ENCODE data around the gene BMPR1B. TPM values are rescaled to one million over a fixed set of nuclear protein-coding genes. Genes with fewer than 3 reads are reported as not detected.

The BMPR1B gene
- total RNA-seq, 1 experiment from 2014 or later: 0.35 TPM

GRCh38 chr4:94848326-94848725 is 90.6 kb downstream of the BMPR1B start:
- Histone ChIP-seq H2BK5ac (ENCODE audit: insufficient read length, low read length) (no peak overlapping the region), H2BK20ac (ENCODE audit: low read depth, low read length, poor library complexity, severe bottlenecking) (no peak overlapping the region), H3K14ac (ENCODE audit: insufficient read depth, low read length) (no peak overlapping the region), H3K79me1 (ENCODE audit: insufficient read depth, low read depth, low read length, poor library complexity, severe bottlenecking) (no peaks in the 10 kb centered on the region), H2BK12ac (ENCODE audit: insufficient read length, low read depth, low read length) (no peak overlapping the region), H2AFZ (ENCODE audit: low read length) (no peak overlapping the region), H4K20me1 (ENCODE audit: control insufficient read depth, insufficient read depth, insufficient read length) (no peaks in the 10 kb centered on the region), H3K4me1 (ENCODE audit: insufficient read depth, low read length) (no peaks in the 10 kb centered on the region), H2AK5ac (ENCODE audit: insufficient read length, low read length) (no peak overlapping the region), H3K4ac (ENCODE audit: low read depth, low read length) (no peak overlapping the region), H3K56ac (ENCODE audit: insufficient read length, low read depth, low read length) (no peak overlapping the region), H2BK15ac (ENCODE audit: low read depth, low read length) (no peak overlapping the region), H3K23ac (ENCODE audit: insufficient read length, low read depth, low read length) (no peak overlapping the region), H3K9ac (ENCODE audit: extremely low read depth, insufficient read length, low read length) (no peak overlapping the region), H3T11ph (ENCODE audit: low read length) (no peak overlapping the region), H3K27me3 (ENCODE audit: insufficient read depth, low read length) (no peaks in the 10 kb centered on the region), H4K91ac (ENCODE audit: insufficient read length, low read depth, low read length) (no peak overlapping the region), H4K5ac (ENCODE audit: insufficient read length, low read depth, low read length) (no peak overlapping the region), H3K27ac (ENCODE audit: insufficient read length, low read depth, low read length) (no peak overlapping the region), H3K23me2 (ENCODE audit: insufficient read length, low read depth, low read length, poor library complexity, severe bottlenecking) (no peaks in the 10 kb centered on the region), H3K18ac (ENCODE audit: insufficient read length, low read depth, low read length) (no peak overlapping the region), H4K8ac (replicated peaks; ENCODE audit: insufficient read length, low read depth, low read length) (no peak overlapping the region), H3K4me2 (ENCODE audit: insufficient read depth, insufficient read length, low read length) (no peak overlapping the region), H3K9me3 (ENCODE audit: control insufficient read depth, low read depth, low read length) (no peaks in the 10 kb centered on the region), H3K79me2 (ENCODE audit: insufficient read depth, low read length) (no peaks in the 10 kb centered on the region), H2BK120ac (ENCODE audit: low read depth, low read length, poor library complexity, severe bottlenecking) (no peak overlapping the region)
- Mint-ChIP-seq H3K4me3 (no peak overlapping the region), H3K9me3 (peaks cover 0 to 8% of the 10 kb centered on the region in 2 experiments; a peak in 3 of 5 replicates), H3K27me3 (ENCODE audit: low read depth) (no peaks in the 10 kb centered on the region; the same call in 1 of the 2 replicates), H3K27ac (no peak overlapping the region), H3K36me3 (ENCODE audit: insufficient read depth in 1 of 3, low read depth in 3 of 3) (peaks cover 0 to 4% (median 1%) of the 10 kb centered on the region in 3 experiments; a peak in 2 of 7 replicates), H3K4me1 (peaks cover 3 to 5% of the 10 kb centered on the region in 2 experiments; a peak in 2 of 4 replicates)
- no peak for TF ChIP-seq CTCF (conservative IDR thresholded peaks at IDR 0.05)
- DNase-seq: no peak
- WGBS (ENCODE audit: extremely low coverage, insufficient read length, low lambda C conversion rate): no CpG with 5 or more reads among the region's 3 CpGs

Data from H9 (cell line).